Measurements from ENCODE around the gene FADS3.

Gene FADS3

DNA sequence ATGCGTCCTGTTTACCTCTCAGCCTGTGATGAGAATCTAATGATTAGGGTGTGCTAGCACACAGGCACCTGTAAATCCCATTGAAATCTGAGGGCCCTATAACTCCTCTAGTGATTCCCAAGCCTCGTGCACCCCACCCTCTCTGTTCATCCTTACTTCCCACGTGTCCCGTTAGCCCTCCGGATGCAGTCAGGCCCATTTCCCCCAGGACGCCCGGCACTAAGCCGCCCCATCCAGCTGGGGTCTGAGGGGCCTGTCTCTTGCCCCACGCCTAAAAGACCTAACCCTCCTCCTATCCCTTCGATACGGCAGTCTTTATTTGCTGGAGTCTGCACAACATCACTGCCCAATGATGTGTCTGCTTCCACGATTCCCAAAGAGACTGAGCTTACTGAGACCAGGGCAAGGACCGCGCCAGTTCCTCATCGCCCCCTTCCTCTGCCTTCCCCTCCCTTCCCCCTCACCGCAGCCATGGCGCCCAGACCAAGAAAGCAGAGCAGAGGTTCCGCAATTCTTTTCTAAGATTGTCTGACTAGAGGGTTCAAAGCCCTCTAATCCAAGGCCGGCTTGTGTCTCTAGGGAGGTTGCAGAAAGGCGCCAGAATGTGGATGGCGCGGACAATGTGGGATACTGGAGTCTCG is 64.3 kb downstream of the FADS3 start:
- H3K4me3 ChIP-seq (ENCODE audit: low read depth, low read length) = peak overlapping the region; percentile 67
- DNase-seq (ENCODE audit: low read depth) = peak; percentile 38
- TF ChIP-seq, protein P1, sequence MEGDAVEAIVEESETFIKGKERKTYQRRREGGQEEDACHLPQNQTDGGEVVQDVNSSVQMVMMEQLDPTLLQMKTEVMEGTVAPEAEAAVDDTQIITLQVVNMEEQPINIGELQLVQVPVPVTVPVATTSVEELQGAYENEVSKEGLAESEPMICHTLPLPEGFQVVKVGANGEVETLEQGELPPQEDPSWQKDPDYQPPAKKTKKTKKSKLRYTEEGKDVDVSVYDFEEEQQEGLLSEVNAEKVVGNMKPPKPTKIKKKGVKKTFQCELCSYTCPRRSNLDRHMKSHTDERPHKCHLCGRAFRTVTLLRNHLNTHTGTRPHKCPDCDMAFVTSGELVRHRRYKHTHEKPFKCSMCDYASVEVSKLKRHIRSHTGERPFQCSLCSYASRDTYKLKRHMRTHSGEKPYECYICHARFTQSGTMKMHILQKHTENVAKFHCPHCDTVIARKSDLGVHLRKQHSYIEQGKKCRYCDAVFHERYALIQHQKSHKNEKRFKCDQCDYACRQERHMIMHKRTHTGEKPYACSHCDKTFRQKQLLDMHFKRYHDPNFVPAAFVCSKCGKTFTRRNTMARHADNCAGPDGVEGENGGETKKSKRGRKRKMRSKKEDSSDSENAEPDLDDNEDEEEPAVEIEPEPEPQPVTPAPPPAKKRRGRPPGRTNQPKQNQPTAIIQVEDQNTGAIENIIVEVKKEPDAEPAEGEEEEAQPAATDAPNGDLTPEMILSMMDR (conservative IDR thresholded peaks at IDR 0.05; ENCODE audit: low read depth, low read length) = no peak
